ENCODE results near the gene HNRNPF.

DNA sequence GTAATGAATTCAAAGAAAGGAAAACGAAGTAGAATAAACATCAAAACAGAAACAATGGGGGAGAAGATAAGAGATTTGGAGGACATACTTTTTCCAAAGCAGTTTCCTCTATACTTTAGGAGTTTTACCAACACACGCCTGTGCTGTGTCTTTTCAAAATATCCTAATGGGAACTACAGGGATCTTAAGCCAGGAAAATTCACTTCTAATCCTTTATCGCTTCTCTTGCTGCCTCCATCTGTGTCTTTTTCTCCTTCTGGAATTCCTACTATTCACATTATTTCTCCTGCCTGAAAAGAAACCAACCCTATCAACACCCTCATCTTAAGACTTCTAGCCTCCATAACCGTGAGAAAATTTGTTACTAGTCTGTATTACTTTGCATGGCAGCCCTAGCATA is 6.8 kb downstream of the HNRNPF start:
- TF ChIP-seq POLR2A (IDR thresholded peaks at IDR 0.05; ENCODE audit: low read length) = no peak
- no peak for TF ChIP-seq GATA1 (IDR thresholded peaks at IDR 0.05; ENCODE audit: low read depth, low read length)
